ENCODE data around the gene HOXA5.

Gene HOXA5

DNA sequence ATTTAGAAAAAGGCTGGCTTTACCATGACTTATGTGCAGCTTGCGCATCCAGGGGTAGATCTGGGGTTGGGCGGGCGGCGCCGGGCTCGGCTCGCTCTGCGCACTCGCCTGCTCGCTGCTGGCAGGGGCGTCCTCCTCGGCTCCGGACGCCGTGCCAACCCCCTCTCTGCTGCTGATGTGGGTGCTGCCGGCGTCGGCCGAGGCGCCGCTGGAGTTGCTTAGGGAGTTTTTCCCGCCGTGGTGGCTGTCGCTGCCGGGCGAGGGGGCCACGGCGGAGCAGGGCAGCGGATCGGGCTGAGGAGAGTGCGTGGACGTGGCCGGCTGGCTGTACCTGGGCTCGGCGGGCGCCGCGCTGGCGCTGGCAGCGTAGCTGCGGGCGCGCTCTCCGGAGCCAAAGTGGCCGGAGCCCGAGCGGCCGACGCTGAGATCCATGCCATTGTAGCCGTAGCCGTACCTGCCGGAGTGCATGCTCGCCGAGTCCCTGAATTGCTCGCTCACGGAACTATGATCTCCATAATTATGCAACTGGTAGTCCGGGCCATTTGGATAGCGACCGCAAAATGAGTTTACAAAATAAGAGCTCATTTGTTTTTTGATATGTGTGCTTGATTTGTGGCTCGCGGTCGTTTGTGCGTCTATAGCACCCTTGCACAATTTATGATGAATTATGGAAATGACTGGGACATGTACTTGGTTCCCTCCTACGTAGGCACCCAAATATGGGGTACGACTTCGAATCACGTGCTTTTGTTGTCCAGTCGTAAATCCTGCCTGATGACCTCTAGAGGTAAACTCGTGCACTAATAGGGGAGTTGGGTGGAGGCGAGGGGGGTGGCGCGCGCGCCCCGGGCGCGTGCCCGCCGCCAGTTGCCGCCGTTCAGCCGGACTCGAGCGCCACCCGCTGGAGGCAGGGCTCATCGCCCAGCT is at the start of gene HOXA5:
Gene HOXA5 (minus strand): TSS at position 659 of the 927 bp plus-strand sequence. CDS start 74 bp downstream, at position 585.
- TF ChIP-seq POLR2A (IDR thresholded peaks at IDR 0.05; ENCODE audit: low read length) (no peak), GATA1 (IDR thresholded peaks at IDR 0.05; ENCODE audit: low read depth, low read length) (no peak)
- DNase-seq: peak; percentile 69 to 72

DNA sequence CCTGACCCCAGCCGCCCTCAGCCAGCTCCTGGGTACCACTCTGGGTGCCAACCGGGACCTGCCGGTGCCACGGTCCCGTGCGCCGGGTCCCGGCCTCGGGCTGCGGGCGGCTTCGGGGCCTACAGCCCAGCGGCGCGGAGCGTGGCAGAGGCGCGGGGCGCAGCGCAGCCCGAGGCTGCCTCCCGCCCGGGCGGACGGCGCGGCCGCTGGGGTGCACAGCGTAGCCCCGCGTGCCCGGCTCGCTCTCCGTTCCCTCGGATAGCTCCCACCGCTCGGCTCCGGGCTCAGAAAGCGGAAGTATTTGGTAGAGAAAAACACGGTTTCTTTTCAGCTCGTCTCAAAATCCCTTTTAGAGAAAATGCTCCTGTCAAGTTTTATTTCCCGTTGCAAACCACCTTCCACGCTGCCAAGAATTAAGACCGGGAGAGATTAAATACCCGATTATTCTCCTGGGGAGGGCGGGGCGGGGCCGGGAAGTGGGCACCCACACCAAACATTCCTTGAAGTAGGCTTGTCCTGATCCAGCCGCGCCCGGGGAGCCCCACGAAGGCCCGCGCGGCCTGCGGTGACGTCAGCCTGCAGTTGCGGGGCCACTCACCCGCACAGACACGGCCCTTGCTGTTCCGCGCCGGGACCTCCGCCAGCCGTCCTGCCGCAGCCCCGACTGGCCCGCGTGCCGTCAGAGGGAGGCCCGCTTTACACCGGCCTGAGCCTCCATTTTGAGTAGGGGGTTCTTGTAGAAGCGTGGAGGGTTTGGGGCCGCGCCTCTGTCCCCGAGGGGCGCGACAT is 49.3 kb upstream of the HOXA5 start:
- no peak for DNase-seq
- TF ChIP-seq GATA1 (IDR thresholded peaks at IDR 0.05; ENCODE audit: low read depth, low read length) (no peak), POLR2A (IDR thresholded peaks at IDR 0.05; ENCODE audit: low read length) (no peak)

- DNase-seq: no peak
- TF ChIP-seq POLR2A (IDR thresholded peaks at IDR 0.05; ENCODE audit: low read length) (no peak), GATA1 (IDR thresholded peaks at IDR 0.05; ENCODE audit: low read depth, low read length) (no peak)
Observed at GRCh38 chr7:27191833-27192545, 48.5 kb upstream of the HOXA5 start.

DNA sequence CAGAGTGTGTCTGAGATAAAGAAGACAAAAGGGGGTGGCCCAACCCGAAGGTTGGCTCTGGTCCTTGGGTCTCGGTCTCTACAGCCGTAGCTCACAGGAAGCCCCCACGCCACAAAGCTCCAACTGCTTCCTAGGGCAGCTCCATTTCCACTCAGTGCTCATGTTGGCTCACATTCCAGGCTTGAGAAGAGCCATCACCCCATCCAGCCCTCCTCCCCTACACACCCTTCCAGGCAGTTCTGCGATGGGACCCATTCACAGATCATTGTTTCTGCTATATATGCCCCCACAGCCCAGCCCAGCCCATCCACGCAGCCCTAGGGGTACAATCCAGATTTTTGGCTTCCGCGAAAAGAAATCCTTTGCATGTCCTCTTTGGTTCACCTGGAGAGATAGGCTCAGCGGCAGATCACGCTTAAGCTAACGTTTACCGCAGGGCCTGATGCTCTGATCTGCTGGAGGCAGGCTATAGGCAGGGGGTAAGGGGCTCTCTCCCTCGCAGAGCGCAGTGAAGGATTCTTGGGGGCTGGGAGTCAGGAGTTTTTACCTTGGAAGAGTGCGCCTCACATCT is 47.8 kb upstream of the HOXA5 start:
- TF ChIP-seq POLR2A (IDR thresholded peaks at IDR 0.05; ENCODE audit: low read length) (no peak), GATA1 (IDR thresholded peaks at IDR 0.05; ENCODE audit: low read depth, low read length) (no peak)
- no peak for DNase-seq

DNA sequence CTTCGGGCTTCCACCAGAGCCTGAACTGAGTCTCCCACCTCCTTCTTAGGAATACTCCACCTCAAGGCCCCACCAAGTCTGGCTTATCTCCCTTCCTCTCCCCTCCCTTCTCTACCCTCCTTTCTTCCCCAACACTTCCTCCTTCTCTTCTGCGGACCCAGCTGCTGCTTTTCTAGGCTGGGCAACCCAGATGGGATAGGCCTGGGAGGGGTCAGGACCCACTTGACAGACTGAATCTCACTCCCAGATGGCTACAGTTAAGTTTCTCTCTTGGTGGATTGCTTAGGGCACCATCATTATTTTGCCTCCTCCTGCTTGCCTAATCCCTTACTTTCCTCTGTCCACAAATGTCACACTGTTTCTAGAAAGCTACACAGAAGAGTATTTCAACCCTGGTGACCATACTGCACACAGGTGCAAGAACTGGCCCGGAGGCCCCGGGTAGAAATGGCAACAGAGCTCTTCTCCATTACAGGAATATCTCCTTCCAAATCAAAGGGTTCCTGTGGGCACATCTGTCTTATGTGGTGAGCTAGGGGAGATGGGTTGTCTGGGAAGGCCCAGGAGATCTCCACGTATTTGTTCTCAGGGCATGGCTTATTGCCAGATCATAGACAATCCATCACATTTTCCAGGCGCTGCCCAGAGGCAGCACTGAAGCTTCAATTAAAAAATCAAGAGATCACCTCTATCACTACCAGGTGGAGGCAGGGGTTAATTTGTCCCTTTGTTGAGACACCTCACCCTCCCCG is 46.7 kb upstream of the HOXA5 start:
- TF ChIP-seq POLR2A (IDR thresholded peaks at IDR 0.05; ENCODE audit: low read length): no peak
- TF ChIP-seq GATA1 (IDR thresholded peaks at IDR 0.05; ENCODE audit: low read depth, low read length): no peak
- DNase-seq: no peak

DNA sequence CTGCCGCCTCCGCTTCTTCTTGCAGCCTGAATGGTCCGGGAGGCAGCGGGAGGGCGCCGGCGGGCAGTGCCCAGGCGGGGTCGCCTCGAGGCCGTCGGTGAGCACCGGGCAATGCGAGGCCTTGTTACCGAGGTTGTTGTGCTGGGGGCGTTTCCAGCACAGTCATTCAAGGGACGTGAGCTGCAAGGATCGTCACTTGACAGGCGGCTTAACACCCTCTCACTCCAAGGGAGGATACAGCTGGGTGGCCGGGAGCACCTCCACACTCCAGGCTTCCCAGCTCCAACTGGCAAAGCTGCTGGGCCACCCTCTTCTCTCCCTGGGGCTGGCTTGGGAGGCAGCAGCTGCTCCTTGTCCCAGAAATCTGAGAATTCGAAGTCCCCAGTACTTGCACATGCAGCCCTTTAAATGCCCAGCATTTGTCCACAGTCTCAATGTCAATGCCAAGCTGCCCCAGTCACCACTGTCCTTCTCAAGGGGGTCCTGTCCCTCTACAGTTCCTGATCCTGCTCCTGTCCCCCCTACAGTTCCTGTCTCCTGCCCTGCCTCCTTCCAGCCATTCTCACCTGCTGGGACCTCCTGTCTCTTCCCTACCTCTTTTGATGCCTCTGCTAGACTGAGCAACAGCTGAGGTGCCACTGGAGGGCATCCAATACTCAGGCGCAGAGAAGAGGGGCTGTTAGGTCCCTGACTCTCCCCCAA is 46.0 kb upstream of the HOXA5 start:
- no peak for DNase-seq
- TF ChIP-seq POLR2A (IDR thresholded peaks at IDR 0.05; ENCODE audit: low read length) (no peak), GATA1 (IDR thresholded peaks at IDR 0.05; ENCODE audit: low read depth, low read length) (no peak)

GRCh38 chr7:27188386-27189294 is 45.2 kb upstream of the HOXA5 start:
- DNase-seq: no peak
- TF ChIP-seq GATA1 (IDR thresholded peaks at IDR 0.05; ENCODE audit: low read depth, low read length): no peak

DNA sequence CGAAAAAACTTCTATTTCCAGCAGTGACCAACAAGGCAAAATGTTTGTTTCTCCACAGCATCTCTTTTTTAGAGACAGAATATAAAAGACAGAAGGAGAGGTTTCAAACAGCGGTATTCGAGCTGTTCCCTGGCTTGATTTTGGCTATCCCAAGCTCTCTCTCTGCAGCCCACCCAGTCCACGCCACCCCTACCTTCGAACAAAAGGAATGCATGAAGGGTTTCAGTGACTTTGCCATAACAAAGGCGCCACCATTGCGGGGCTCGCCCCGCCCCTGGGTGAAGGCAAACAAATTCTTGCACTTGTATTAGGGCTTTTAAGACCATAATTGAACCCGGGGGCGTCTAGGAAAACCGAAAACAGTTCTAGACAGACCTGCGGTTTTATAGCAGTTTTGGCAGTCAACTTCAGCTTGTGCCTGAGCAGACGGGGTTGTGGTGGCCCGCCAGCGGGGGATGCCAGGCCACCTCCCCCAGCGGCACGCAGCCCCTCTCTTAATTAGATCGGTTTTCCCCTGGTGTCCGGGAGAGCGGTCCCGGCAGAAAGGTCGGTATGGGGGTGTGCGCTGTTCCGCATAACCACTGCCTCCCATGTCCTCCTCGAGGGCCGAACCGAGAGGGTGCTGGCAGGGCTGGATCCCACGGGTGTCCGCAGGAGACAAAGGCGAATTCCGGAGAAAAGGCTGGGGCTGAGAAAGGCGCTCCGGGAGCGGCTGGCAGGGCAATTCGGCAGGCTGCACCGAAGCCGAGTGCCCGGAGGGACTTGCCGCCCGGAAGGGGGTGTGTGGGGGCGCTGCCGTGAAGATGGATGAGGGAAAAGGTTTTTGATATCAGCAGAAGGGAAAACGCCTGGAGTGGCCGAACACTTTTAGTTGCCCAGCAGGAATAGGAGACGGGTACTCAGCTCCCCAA is 44.2 kb upstream of the HOXA5 start:
- DNase-seq: no peak
- no peak for TF ChIP-seq GATA1 (IDR thresholded peaks at IDR 0.05; ENCODE audit: low read depth, low read length)
- TF ChIP-seq POLR2A (IDR thresholded peaks at IDR 0.05; ENCODE audit: low read length): no peak

DNA sequence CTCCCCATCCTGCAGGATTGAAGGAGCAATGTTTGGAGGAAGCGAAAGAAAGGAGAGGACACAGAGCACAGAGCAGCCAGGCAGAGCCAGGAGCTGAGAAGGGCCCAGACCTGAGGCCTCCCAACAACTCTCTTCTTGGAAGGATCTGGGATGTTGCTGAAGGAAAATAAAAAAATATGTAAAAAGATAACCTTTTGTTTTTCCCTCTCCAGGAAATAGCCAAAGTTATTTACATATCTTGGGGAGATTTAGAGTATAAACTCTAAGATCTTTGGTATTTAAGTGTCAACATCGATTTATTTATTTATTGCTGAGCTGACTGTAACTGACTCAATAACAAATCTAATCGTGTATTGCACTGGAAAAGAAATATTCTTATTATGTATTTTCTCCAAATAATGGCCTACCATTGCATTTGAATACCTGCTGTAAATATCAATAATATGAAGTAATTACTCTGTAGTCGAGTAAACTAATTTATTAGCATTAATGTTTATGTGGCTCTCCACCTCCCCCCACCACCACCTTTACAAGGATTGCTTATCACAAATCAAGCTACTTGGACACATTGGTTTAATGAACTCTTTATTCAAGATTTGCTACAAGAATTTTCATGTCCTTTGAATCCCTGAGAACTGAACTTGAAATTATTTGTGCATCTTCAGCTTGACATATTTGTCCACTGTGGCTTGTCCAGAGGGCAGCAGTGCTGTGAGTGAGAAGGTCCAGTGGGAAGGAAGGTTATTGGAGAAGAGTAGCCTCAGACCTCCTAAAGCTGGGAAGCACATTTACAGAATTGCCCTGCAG is 43.4 kb upstream of the HOXA5 start:
- no peak for DNase-seq
- TF ChIP-seq POLR2A (IDR thresholded peaks at IDR 0.05; ENCODE audit: low read length) (no peak), GATA1 (IDR thresholded peaks at IDR 0.05; ENCODE audit: low read depth, low read length) (no peak)

Measured in erythroblast (primary cell).